Activated naive CD4-positive, alpha-beta T cell treated with anti-CD3 and anti-CD28 coated beads for 36 hours (primary cell): Measurements from ENCODE around the gene ARHGDIG. TPM values are rescaled to one million over a fixed set of nuclear protein-coding genes. Genes with fewer than 3 reads are reported as not detected.
"Not testable (repeated sequence)": the region's sequence is repeated elsewhere in the genome, so short reads cannot be mapped to it uniquely, and the experiment has no call there.

Source experiments
- CTCF ChIA-PET: fragments of 350-600 bp; sonication (Branson Sonifier 250); formaldehyde crosslinking; loops from one replicate; lab custom pipeline; 2021; ENCODE audit warnings: antibody characterized with exemption; lab: Charles Lee
- DNase-seq: peaks from one replicate; pipeline ENCODE4 v3.0.0-alpha.2; 2020
- H3K27ac Mint-ChIP-seq: one replicate; pipeline ENCODE4 v1.8.0; 2021; ENCODE audit warnings: mild to moderate bottlenecking, mixed read lengths
- H3K27me3 Mint-ChIP-seq: one replicate; pipeline ENCODE4 v1.8.0; 2021; ENCODE audit warnings: low read depth, mixed read lengths
- H3K36me3 Mint-ChIP-seq: one replicate; pipeline ENCODE4 v1.8.0; 2021; ENCODE audit warnings: low read depth, mixed read lengths
- H3K4me1 Mint-ChIP-seq: one replicate; pipeline ENCODE4 v1.8.0; 2021; ENCODE audit warnings: low read depth, mixed read lengths
- H3K4me3 Mint-ChIP-seq: one replicate; pipeline ENCODE4 v1.8.0; 2021; ENCODE audit warnings: mild to moderate bottlenecking, moderate library complexity, mixed read lengths
- H3K9me3 Mint-ChIP-seq: one replicate; pipeline ENCODE4 v1.8.0; 2021; ENCODE audit warnings: mixed read lengths
- intact Hi-C: fragments of 100-400 bp; cut with micrococcal nuclease; formaldehyde crosslinking; loops from one replicate; pipeline ENCODE4 v1.15.1; 2023
- total RNA-seq, 2 experiments: library from RNA; stranded (reverse); gene quantifications; one replicate each; pipeline ENCODE4 v1.2.3, GENCODE V29; 2021

Gene ARHGDIG
- total RNA-seq, 2 experiments from 2014 or later: not detected

DNA sequence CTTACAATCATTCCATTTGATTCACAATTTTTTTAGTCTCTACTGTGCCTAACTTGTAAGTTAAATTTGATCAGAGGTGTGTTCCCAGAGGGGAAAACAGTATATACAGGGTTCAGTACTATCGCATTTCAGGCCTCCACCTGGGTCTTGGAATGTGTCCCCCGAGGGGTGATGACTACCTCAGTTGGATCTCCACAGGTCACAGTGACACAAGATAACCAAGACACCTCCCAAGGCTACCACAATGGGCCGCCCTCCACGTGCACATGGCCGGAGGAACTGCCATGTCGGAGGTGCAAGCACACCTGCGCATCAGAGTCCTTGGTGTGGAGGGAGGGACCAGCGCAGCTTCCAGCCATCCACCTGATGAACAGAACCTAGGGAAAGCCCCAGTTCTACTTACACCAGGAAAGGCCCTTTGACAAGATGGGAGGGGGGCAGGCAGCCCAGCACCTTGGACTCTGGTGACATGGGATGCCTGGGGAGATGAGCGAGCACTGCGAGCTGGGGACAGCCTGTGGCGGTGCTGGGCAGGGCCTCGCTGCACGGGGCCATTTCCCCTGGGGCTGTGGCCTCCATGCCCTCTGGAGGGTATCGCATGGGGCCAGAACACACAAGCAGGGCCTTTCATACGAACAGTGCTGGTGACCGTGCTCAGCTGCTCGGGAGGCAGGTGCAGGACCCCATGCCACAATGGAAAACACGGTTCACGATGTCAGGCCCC lies 36.5 kb downstream of the ARHGDIG start:
- intact Hi-C loops: no loop called here
- no peaks in the 10 kb centered on the region for H3K27me3 Mint-ChIP-seq
- H3K36me3 Mint-ChIP-seq: no peaks in the 10 kb centered on the region
- CTCF ChIA-PET: no interaction called here
- H3K9me3 Mint-ChIP-seq: no peaks in the 10 kb centered on the region
- DNase-seq: no peak
- peaks cover 38% of the 10 kb centered on the region for H3K4me1 Mint-ChIP-seq
- no peak overlapping the region for H3K27ac Mint-ChIP-seq
- no peak overlapping the region for H3K4me3 Mint-ChIP-seq

DNA sequence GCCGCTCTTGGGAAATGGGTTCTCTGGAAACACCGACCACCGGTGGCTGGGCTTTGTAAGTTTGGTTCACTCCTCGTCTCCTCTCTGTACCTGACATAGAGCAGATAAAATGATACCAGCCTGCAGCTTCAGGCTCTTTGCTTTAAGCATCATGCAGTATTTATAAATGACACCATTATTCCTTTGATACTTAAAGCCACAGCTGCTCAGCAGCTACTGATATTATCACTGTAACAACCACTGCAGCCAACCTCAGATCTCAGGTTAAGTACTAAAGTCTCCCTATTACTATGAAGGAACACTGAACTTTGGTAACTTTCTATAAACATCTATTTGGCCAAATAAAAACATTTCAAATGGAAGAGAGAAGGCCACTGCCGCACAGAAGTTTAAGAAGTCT lies 37.2 kb downstream of the ARHGDIG start:
- no peaks in the 10 kb centered on the region for H3K9me3 Mint-ChIP-seq
- no peak overlapping the region for H3K4me3 Mint-ChIP-seq
- CTCF ChIA-PET: no interaction called here
- H3K4me1 Mint-ChIP-seq: peaks cover 40% of the 10 kb centered on the region
- H3K36me3 Mint-ChIP-seq: no peaks in the 10 kb centered on the region
- intact Hi-C loops: no loop called here
- H3K27ac Mint-ChIP-seq: no peak overlapping the region
- H3K27me3 Mint-ChIP-seq: no peaks in the 10 kb centered on the region
- no peak for DNase-seq

DNA sequence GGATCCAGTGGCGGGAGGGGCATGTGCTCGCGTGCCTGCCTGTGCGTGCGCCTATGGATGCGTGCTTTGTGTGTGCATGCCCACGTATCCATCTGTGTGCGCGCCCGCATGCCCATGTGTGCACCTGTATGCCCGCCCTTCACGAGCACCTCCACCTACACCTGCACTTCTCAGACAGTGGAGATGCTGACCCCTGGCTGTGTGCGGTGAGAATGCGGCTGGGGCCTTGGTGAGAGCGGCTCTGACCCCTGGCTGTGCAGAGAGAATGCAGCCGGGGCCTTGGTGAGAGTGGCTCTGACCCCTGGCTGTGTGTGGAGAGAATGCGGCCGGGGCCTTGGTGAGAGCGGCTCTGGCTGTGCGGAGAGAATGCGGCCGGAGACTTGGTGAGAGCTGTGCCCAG lies 38.2 kb downstream of the ARHGDIG start:
- intact Hi-C loops: no loop called here
- Mint-ChIP-seq H3K4me3 (no peak overlapping the region), H3K27ac (no peak overlapping the region), H3K27me3 (no peaks in the 10 kb centered on the region), H3K4me1 (peaks cover 46% of the 10 kb centered on the region), H3K36me3 (no peaks in the 10 kb centered on the region), H3K9me3 (no peaks in the 10 kb centered on the region)
- CTCF ChIA-PET: no interaction called here
- DNase-seq: peak; percentile 39

DNA sequence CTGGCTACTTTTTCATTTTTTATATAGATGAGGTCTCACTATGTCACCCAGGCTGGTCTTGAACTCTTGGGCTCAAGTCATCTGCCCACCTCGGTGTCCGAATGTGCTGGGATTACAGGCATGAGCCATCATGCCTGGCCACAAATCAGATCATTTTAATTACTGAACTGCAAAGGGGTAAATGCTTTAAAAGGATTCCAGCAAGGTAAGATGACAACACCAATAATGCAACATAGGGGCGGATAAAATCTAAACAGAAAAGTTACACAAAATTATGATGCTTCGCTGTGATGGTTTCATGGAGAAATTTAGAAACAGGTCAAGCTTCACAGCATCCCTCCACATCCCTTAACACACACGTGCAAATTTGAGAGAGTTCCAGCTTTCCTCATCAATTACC lies 39.8 kb downstream of the ARHGDIG start:
- CTCF ChIA-PET: interaction anchor here (0.6 kb wide), 1 partner anchor 214 kb away, joined by 3 read pairs; no protein-coding TSS in a partner anchor
- H3K36me3 Mint-ChIP-seq: no peaks in the 10 kb centered on the region
- no peak overlapping the region for H3K4me3 Mint-ChIP-seq
- H3K27me3 Mint-ChIP-seq: no peaks in the 10 kb centered on the region
- peaks cover 60% of the 10 kb centered on the region for H3K4me1 Mint-ChIP-seq
- no peak for DNase-seq
- no peak overlapping the region for H3K27ac Mint-ChIP-seq
- no peaks in the 10 kb centered on the region for H3K9me3 Mint-ChIP-seq
- intact Hi-C loops: no loop called here

DNA sequence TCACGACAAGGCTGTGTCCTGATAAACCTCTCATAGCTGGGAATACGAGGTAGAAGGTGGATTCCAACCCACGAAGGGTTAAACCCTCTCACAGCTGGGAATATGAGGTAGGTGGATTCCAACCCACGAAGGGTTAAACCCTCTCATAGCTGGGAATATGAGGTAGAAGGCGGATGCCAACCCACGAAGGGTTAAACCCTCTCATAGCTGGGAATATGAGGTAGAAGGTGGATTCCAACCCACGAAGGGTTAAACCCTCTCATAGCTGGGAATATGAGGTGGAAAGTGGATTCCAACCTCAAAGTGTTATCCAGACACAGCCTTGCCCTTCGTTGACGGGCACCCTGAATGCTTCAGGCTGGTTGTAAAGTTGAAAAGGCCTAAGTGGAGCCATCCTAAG lies 41.1 kb downstream of the ARHGDIG start:
- H3K27me3 Mint-ChIP-seq: no peaks in the 10 kb centered on the region
- peaks cover 68% of the 10 kb centered on the region for H3K4me1 Mint-ChIP-seq
- H3K9me3 Mint-ChIP-seq: no peaks in the 10 kb centered on the region
- H3K36me3 Mint-ChIP-seq: no peaks in the 10 kb centered on the region
- no peak overlapping the region for H3K4me3 Mint-ChIP-seq
- H3K27ac Mint-ChIP-seq: no peak overlapping the region
- DNase-seq: no peak
- CTCF ChIA-PET: interaction anchor here (0.6 kb wide), 2 partner anchors 11 to 122 kb away, joined by 3 read pairs; no protein-coding TSS in a partner anchor
- intact Hi-C loops: no loop called here

DNA sequence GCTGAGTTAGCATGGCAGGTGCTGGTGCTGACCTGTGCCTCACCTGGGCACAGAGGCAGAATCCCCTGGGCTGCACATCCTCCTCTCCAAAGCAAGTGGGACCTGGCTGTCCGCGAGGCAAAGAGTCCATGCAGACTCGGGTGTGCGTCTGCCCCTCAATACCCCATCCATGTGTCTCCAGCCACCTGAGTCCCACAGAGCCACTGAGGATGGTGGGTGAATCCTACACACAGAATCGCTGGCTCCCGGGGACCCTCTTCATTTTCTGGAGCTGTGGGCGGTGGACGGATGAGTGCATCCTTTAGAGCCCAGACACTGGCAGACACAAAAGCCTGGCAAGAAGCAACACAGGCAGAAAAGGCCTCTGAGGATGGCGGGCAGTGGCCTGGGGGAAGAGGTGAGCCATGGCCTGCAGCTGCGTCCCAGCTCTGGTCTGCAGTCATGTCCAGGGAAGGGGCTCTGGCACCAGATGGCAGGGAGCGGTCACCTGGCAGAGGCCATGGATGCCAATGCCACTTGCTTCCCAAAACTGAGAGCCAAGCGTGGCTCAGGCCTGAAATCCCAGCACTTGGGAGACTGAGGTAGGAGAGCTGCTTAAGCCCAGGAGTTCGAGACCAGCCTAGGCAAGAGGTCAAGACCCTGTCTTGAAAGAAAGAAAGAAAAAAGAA lies 42.2 kb downstream of the ARHGDIG start:
- intact Hi-C loops: no loop called here
- no peaks in the 10 kb centered on the region for H3K36me3 Mint-ChIP-seq
- H3K27me3 Mint-ChIP-seq: no peaks in the 10 kb centered on the region
- peaks cover 74% of the 10 kb centered on the region for H3K4me1 Mint-ChIP-seq
- no peak for DNase-seq
- no peak overlapping the region for H3K27ac Mint-ChIP-seq
- no peaks in the 10 kb centered on the region for H3K9me3 Mint-ChIP-seq
- CTCF ChIA-PET: no interaction called here
- H3K4me3 Mint-ChIP-seq: no peak overlapping the region

DNA sequence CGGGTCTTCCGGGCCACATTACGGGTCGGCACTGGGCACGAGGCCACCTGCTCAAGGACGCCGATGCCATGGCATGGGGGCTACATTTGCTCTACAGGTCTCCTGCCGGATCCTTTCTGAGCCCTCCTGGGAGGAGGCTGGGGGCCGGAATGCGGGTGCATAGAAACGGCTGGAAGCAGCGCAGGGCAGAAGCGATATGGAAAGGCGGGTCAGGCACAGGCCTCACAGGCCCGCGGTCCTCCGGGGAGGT lies 43.7 kb downstream of the ARHGDIG start:
- DNase-seq: no peak
- CTCF ChIA-PET: interaction anchor here (0.6 kb wide), 1 partner anchor 82 kb away, joined by 3 read pairs; no protein-coding TSS in a partner anchor
- H3K27me3 Mint-ChIP-seq: no peaks in the 10 kb centered on the region
- intact Hi-C loops: loop anchor here (2.0 kb wide), 1 partner anchor 89 kb away; the partner anchor contains the start of gene FAM234A
- no peaks in the 10 kb centered on the region for H3K9me3 Mint-ChIP-seq
- peak overlapping the region; percentile 71 for H3K4me3 Mint-ChIP-seq
- peak overlapping the region; percentile 55 for H3K27ac Mint-ChIP-seq
- peaks cover 67% of the 10 kb centered on the region for H3K4me1 Mint-ChIP-seq
- H3K36me3 Mint-ChIP-seq: no peaks in the 10 kb centered on the region

DNA sequence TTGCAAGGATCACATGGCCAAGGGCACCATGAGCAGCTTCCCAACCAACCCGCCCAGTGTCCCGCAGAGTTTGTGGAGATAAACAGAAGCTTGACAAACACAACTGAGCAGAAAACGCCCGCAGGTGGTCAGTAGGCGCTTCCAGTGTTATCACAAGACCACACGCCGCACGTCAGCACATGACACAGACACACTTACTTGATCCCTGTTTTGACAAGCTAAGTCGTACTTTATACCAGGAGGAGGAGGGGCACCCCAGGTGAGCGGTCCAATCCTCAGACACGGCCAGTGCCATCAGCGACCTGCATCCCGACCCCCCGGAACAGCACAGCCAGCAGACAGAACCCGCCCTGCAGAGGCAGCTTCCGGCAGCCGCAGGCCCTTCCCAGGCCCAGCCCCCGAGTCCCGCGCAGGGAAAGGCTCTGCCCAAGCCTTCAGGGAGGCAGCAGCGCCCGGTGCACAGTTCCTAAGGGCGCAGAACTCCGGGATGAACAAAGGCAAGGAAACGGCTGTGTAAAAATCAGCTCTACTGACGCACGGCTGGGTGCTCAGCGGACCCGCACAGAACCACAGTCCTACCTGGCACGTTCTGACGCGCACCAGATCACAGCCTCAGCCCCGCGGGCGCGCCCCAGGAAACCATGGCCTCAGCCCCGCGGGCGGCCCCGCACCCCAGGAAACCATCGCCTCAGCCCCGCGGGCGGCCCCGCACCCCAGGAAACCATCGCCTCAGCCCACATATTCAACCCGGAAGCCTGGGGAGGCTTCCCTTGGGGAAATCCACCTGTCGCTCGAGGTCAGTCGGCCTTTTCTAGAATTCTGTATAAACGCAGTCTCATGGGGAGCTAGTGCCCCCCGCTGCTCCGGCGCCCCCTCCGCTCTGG lies 44.3 kb downstream of the ARHGDIG start:
- Mint-ChIP-seq H3K9me3 (no peaks in the 10 kb centered on the region), H3K27ac (peak overlapping the region; percentile 55), H3K4me1 (peaks cover 64% of the 10 kb centered on the region), H3K36me3 (no peaks in the 10 kb centered on the region), H3K27me3 (no peaks in the 10 kb centered on the region), H3K4me3 (peak overlapping the region; percentile 71)
- DNase-seq: peak; percentile 83
- intact Hi-C loops: loop anchor here (1.0 to 2.0 kb wide), 2 partner anchors 28 to 90 kb away; partner anchors contain the start of genes AXIN1 and FAM234A
- CTCF ChIA-PET: interaction anchor here (0.6 to 0.7 kb wide), 2 partner anchors 82 to 89 kb away, joined by 3 read pairs; no protein-coding TSS in a partner anchor

DNA sequence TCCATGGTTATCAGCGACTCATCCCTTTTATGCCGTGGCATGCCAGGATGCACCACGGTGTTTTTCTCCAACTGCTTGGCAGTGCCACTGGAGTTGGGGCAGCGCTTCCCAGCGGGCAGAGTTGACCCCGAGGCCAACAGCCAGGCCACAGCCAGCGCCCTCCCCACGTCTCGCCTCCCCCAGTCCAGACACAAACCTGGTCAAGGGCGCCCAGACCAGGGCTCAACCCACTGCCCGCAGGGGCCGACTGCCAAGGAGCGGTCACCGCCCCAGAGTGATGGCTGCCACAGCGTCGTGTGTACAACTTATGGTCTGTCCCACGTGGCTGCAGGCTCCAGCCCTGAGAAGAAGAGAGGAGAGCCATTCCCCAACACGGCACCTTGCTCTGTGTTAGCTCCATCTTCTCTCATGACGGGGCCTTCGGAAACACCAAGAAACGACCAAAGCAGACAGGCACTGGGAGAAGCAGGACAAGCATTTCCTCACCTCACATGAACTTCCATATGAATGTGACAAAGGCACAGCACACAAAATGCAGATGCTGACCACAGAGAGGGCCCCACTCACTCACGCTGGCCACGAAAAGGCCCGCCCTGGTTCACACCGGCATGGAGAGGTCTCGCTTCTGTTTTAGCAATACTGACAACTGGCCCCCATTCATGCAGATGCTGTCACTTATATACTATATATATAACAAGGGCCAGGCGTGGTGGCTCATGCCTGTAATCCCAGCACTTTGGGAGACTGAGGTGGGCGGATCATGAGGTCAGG lies 45.2 kb downstream of the ARHGDIG start:
- H3K36me3 Mint-ChIP-seq: peaks cover 2% of the 10 kb centered on the region
- DNase-seq: no peak
- H3K4me1 Mint-ChIP-seq: peaks cover 63% of the 10 kb centered on the region
- peak overlapping the region; percentile 71 for H3K4me3 Mint-ChIP-seq
- no peaks in the 10 kb centered on the region for H3K27me3 Mint-ChIP-seq
- CTCF ChIA-PET: interaction anchor here (0.6 kb wide), 1 partner anchor 61 kb away, joined by 3 read pairs; no protein-coding TSS in a partner anchor
- H3K9me3 Mint-ChIP-seq: no peaks in the 10 kb centered on the region
- intact Hi-C loops: loop anchor here (1.0 to 2.0 kb wide), 2 partner anchors 27 to 91 kb away; partner anchors contain the start of genes AXIN1 and FAM234A
- H3K27ac Mint-ChIP-seq: peak overlapping the region; percentile 55

DNA sequence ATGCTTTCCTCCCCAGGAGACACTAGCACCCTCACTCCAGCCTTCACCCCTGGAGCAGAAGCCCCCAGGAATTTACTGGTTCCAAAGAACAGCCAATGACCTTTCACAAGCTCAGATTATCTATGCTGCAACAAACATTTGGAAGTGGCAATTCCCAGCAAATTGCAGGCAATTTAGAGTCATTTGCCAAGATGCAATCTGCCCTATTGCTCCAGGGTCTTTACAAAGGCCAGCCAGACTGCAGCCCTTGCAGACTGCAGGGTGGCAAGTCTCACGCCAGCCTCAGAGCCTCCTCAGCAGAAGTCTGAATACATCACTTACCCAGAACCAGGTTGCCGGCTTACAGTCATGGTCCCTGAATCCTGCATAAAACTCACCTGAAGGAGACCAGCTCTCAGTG lies 50.4 kb downstream of the ARHGDIG start:
- no peak overlapping the region for H3K27ac Mint-ChIP-seq
- intact Hi-C loops: no loop called here
- no peak overlapping the region for H3K4me3 Mint-ChIP-seq
- DNase-seq: no peak
- H3K4me1 Mint-ChIP-seq: peaks cover 59% of the 10 kb centered on the region
- CTCF ChIA-PET: interaction anchor here (0.6 kb wide), 1 partner anchor 126 kb away, joined by 4 read pairs; no protein-coding TSS in a partner anchor
- H3K36me3 Mint-ChIP-seq: peaks cover 2% of the 10 kb centered on the region
- no peaks in the 10 kb centered on the region for H3K27me3 Mint-ChIP-seq
- no peaks in the 10 kb centered on the region for H3K9me3 Mint-ChIP-seq

DNA sequence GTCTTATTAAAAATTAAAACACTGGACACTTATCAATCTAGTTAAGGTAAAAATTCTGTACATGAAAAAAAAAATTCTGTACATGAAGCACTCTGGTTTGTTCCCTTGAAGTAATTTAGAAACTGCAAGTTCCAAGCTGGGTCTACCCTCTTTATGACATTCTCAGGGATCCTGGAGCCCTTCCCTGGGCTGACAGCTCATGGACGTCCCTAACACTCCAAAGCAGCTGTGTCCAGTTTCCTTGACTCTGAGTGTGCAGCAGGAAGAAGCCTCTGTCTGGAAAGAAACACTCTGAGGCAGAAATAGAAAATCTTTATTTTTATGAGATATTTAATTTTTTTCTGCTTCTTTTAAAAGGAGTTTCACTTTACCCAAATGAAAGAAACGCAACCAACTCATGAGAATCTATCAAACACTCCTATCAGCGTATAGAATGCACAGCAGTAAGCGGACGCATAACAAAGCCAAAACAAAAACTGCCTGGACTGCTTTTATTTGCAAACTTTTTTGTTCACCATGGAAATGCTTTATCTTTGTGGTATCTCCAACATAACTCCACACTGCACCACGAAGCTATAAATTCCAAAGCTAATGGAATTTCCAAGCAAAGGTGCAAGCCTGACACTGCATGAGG lies 50.9 kb downstream of the ARHGDIG start:
- H3K27ac Mint-ChIP-seq, H3K9me3 Mint-ChIP-seq, H3K36me3 Mint-ChIP-seq, H3K4me3 Mint-ChIP-seq, H3K27me3 Mint-ChIP-seq, DNase-seq, intact Hi-C loops: not testable (repeated sequence)
- CTCF ChIA-PET: interaction anchor here (0.6 kb wide), 1 partner anchor 127 kb away, joined by 4 read pairs; no protein-coding TSS in a partner anchor
- H3K4me1 Mint-ChIP-seq: peaks cover 62% of the 10 kb centered on the region
